ENCODE data around the gene ALKBH4.
"Not testable (repeated sequence)": the region's sequence is repeated elsewhere in the genome, so short reads cannot be mapped to it uniquely, and the experiment has no call there.

Gene ALKBH4

GRCh38 chr7:102479982-102480637, 15.4 kb upstream of the ALKBH4 start:
- DNase-seq; in situ Hi-C loops (cut with MboI; ENCODE audit: low pct_unique_long_range_greater_than_20kb, low sequenced_read_pairs): not testable (repeated sequence)

- DNase-seq; in situ Hi-C loops (cut with MboI; ENCODE audit: low pct_unique_long_range_greater_than_20kb, low sequenced_read_pairs): not testable (repeated sequence)
Measured at GRCh38 chr7:102479209-102479584, 14.5 kb upstream of the ALKBH4 start.

GRCh38 chr7:102478314-102479208, 13.9 kb upstream of the ALKBH4 start, which contains the start of gene POLR2J:
Gene POLR2J, minus strand, starts transcription at chr7:102478922. Its CDS starts 62 bp downstream, at chr7:102478860.
- in situ Hi-C loops (cut with MboI; ENCODE audit: low pct_unique_long_range_greater_than_20kb, low sequenced_read_pairs), result not testable (repeated sequence)

GRCh38 chr7:102474736-102475435, 10.2 kb upstream of the ALKBH4 start:
- in situ Hi-C loops (cut with MboI; ENCODE audit: low pct_unique_long_range_greater_than_20kb, low sequenced_read_pairs), result loop anchor here (25.0 kb wide), 1 partner anchor 913 kb away; no protein-coding TSS in a partner anchor

More at GRCh38 chr7:102478314-102479208, 13.9 kb upstream of the ALKBH4 start, which contains the start of gene POLR2J:
- DNase-seq, result peak; percentile 71

GRCh38 chr7:102474116-102474515, 9.5 kb upstream of the ALKBH4 start:
- not testable (repeated sequence) for DNase-seq
- in situ Hi-C loops (cut with MboI; ENCODE audit: low pct_unique_long_range_greater_than_20kb, low sequenced_read_pairs), result loop anchor here (25.0 kb wide), 1 partner anchor 912 kb away; no protein-coding TSS in a partner anchor

More at GRCh38 chr7:102474736-102475435, 10.2 kb upstream of the ALKBH4 start:
- not testable (repeated sequence) for DNase-seq

- in situ Hi-C loops (cut with MboI; ENCODE audit: low pct_unique_long_range_greater_than_20kb, low sequenced_read_pairs), result loop anchor here (25.0 kb wide), 1 partner anchor 911 kb away; no protein-coding TSS in a partner anchor
Measured at GRCh38 chr7:102473271-102473991, 8.8 kb upstream of the ALKBH4 start.

GRCh38 chr7:102472126-102473041, 7.7 kb upstream of the ALKBH4 start:
- in situ Hi-C loops (cut with MboI; ENCODE audit: low pct_unique_long_range_greater_than_20kb, low sequenced_read_pairs), result loop anchor here (25.0 kb wide), 1 partner anchor 910 kb away; no protein-coding TSS in a partner anchor
- DNase-seq, result no peak

More at GRCh38 chr7:102473271-102473991, 8.8 kb upstream of the ALKBH4 start:
- no peak for DNase-seq

- in situ Hi-C loops (cut with MboI; ENCODE audit: low pct_unique_long_range_greater_than_20kb, low sequenced_read_pairs), result loop anchor here (25.0 kb wide), 1 partner anchor 909 kb away; no protein-coding TSS in a partner anchor
- DNase-seq, result no peak
Measured at GRCh38 chr7:102471791-102472125, 7.1 kb upstream of the ALKBH4 start.

- in situ Hi-C loops (cut with MboI; ENCODE audit: low pct_unique_long_range_greater_than_20kb, low sequenced_read_pairs), result loop anchor here (25.0 kb wide), 1 partner anchor 908 kb away; no protein-coding TSS in a partner anchor
Measured at GRCh38 chr7:102469972-102470825, 5.5 kb upstream of the ALKBH4 start.

GRCh38 chr7:102469351-102469971, 4.8 kb upstream of the ALKBH4 start:
- in situ Hi-C loops (cut with MboI; ENCODE audit: low pct_unique_long_range_greater_than_20kb, low sequenced_read_pairs), result loop anchor here (25.0 kb wide), 1 partner anchor 907 kb away; no protein-coding TSS in a partner anchor
- DNase-seq, result no peak

More at GRCh38 chr7:102469972-102470825, 5.5 kb upstream of the ALKBH4 start:
- DNase-seq, result no peak

GRCh38 chr7:102468478-102469350, 4.1 kb upstream of the ALKBH4 start:
- DNase-seq, result no peak
- in situ Hi-C loops (cut with MboI; ENCODE audit: low pct_unique_long_range_greater_than_20kb, low sequenced_read_pairs), result loop anchor here (25.0 kb wide), 1 partner anchor 906 kb away; no protein-coding TSS in a partner anchor

GRCh38 chr7:102467581-102468477, 3.2 kb upstream of the ALKBH4 start:
- no peak for DNase-seq
- in situ Hi-C loops (cut with MboI; ENCODE audit: low pct_unique_long_range_greater_than_20kb, low sequenced_read_pairs), result loop anchor here (25.0 kb wide), 1 partner anchor 906 kb away; no protein-coding TSS in a partner anchor

GRCh38 chr7:102466097-102466496, 1.4 kb upstream of the ALKBH4 start:
- no peak for DNase-seq
- in situ Hi-C loops (cut with MboI; ENCODE audit: low pct_unique_long_range_greater_than_20kb, low sequenced_read_pairs), result loop anchor here (25.0 kb wide), 1 partner anchor 904 kb away; no protein-coding TSS in a partner anchor
